C1 segment of cervical spinal cord (tissue), 14 donors: Measurements from ENCODE around the gene ARF6.
A peak's percentile ranks its signal among the peaks of the same experiment; 100 is the strongest.
"Not testable (repeated sequence)": the region's sequence is repeated elsewhere in the genome, so short reads cannot be mapped to it uniquely, and the experiment has no call there.

ENCODE experiments used
- DNase-seq, 14 donors: peaks; one replicate each; lab custom pipeline; 2025; lab: John Stamatoyannopoulos, UW

The ARF6 gene

DNA sequence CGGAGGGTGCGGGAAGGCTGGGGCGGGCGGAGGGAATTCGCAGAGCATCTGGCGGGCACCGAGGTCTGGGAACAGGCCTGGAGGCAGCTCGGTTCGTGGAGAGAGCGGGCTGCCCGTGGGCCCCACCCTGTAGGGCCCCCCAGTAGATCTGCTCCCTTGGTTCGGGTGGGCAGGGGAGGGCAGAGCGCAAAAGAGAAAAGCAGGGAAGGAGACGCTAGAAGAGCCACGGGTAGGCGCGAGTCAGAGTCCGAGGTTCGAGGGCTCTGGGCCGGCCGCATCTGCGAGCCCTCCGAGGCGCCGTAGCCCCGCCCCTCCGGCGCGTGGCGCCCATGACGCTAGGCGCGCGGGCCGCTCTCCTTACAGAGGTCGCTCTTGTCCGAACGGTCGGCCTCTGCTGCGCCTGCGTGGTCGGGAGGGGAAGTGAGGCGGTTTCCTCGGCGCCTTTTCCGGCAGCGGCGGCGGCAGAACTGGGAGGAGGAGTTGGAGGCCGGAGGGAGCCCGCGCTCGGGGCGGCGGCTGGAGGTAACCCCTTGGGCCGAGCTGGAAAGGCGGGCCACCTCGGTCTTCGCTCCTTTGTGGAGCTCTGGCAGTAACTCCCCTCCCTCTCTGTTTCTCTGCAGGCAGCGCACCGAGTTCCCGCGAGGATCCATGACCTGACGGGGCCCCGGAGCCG lies at the start of gene ARF6:
Gene ARF6 (plus strand): TSS at position 447 of the 673 bp plus-strand sequence. CDS start 655 bp downstream, outside the sequence.
- DNase-seq = peak; percentile 85 to 99 (median 96)

DNA sequence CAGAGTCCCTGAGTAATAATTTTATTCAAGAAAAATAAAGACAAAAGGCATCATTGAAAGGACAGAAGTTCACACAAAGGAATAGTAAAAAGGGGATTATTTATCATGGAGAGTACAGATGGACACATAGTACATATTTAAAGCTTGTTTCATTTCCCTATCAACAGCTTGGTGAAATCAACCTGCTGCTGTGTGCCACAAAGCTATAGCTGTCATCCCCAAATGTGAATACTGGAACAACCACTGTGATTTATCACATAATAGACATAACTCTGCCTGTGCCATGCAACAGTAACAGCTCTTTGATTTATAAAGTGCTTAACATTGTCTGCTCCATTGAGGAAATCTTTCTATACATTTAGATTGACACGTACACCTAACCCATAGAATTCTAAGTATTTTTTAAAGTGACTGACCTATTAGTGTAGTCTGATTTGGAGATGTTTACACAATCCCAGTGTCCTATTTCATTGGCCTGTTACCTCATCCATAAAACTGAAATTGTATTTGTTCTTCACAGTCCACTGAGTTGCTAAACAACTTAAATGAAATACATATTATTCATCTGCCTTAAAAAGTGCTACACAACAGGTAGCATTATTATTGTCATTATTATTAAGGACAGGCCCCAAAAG lies 43.6 kb upstream of the ARF6 start:
- no peak for DNase-seq

DNA sequence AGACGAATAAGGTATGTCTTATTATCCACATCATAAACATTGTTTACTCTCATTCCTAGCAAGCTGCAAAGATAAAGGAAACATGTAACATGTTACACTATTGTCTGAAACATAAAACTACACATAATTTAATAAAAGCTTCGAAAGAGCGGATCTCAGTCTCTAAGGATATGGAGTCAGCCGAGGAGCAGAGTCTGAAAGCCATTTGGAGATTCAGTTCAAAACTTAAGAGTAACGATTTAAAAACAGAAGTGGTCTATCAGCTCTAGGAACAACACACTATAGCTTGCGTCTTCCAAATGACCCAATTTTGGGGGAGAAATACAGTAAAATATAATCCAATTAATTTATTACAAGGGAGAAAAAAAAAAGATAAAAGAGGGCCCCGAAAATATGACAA lies 41.1 kb upstream of the ARF6 start:
- no peak for DNase-seq

DNA sequence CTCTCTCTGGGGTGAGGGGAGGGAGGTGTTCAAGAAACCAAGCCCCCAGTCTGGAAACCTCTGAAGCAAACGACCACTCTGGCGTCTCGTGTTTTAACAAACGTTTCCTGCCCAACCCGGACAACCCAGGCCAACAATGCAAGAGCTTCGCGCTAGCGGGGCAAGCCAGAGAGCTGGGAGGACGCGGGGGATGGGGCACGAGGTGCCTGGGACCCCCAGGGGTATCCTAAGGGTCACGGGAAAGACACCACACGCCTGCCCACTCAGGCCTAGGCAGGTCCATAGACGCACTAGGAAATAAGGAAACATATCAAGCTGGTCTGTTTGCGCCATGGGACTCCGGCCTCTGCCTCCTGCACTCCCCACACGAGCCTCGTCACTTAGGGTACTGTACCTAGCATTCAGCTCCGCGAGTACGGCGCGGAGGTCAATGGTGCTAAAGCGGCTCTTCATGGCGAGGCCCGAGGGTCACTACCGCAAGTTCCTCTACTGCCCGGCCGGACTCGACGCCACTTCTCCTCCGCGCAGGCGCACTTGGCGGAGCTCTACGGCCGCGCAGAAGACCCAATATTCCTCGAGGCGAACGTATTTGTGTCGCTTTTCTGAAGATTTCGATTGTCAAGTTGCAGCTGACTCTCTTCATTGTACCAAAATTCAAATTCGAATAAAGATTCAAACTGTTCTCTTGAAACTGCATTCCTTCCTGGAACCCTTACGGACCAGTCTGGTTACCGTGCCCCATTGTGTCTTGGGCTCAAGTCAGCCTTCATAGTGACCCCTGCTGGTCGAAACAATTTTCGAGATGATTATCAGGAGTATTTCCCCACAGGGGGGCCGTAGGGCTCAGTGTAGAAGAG lies 40.4 kb upstream of the ARF6 start, which contains the start of gene NEMF:
Gene NEMF (minus strand): TSS at position 488 of the 857 bp plus-strand sequence. CDS start 35 bp downstream, at position 453.
- DNase-seq = peak; percentile 43 to 100 (median 88)

DNA sequence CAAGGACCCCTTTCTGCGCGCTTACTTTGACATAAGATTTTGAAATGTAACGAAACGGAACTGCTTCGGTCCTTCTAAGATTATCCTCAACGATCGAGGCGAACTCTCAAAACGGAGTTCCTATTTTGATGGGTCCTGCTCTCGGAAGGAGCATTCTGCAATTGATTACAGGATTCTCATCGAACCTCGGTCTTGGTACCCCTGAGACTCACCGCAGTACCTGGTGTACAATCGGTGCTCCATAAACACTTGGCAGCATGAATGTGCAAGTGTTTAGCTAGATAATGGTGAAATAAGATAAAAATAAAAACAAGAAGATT lies 39.8 kb upstream of the ARF6 start:
- DNase-seq = peak in 1 of 14 donors; percentile 29

DNA sequence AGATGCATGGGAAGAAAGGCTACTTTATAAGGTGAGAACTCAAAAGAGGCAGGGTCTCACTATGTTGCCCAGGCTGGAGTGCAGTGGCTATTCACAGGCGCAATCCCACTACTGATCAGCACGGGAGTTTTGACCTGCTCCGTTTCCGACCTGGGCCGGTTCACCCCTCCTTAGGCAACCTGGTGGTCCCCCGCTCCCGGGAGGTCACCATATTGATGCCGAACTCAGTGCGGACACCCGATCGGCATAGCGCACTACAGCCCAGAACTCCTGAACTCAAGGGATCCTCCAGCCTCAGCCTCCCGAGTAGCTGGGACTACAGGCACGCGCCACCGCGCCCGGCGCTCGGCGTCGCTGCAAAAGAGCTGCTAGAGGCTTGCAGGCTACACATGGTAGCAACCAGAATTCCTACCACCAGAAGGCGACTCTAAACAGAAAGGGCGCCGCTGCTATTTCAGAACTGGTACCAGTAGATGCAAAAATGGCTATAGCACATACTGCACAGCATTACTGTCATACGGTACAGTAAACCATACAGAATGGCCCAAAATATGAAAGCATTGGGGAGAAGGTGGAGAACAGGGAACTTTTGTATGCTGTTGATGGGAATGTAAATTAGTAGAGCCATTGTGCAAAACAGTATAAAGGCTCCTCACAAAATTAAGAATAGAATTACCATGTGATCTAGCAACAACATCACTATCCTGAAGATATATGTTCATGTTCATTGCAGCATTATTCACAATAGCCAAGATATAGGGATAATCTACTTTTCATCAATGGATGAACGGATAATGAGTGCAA lies 39.1 kb upstream of the ARF6 start:
- peak in 10 of 14 donors; percentile 7 to 67 (median 24) for DNase-seq

DNA sequence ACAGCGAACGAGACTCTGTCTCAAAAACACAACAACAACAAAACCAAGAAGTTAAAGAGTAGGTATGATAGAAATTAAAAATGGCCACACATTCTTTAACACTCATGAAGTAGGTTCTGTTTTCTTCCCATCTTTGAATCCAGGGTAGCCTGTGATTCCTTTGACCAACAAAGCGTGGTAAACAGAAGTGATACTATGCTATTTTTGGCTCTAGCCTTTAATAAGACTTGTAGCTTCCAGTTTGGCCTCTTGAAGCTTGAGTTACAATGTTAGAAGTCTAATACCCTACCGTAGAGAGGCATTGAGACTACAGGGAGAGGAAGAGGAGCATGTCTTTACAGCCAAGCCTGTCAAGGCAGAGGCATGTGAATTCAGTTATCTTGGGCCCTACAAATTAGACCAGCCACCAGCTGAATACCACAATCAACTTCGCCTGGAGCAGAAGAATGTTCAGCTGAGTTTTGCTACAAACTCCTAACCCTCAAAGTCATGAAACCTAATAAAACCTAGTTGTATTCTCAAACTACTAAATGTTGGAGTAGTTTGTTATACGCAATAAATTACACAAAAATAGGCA lies 35.4 kb upstream of the ARF6 start:
- no peak for DNase-seq

DNA sequence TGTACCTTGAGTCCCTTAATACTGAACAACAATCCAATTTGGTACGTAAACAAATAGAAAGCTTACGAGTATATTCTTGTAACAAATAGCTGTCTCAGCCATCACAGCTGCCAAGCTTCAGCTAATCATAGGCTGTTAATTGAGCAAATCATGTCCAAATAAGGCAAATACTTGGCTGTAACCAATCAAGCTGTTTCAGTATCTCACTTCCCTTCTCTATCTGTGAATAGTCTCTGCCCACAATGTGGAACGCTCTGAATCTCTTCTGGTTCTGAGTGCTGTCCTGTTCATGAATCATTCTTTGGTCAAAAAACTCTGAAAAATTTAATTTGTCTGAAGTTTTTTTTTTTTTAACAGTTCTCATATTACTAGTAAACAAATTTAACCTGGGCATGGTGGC lies 34.5 kb upstream of the ARF6 start:
- no peak for DNase-seq

DNA sequence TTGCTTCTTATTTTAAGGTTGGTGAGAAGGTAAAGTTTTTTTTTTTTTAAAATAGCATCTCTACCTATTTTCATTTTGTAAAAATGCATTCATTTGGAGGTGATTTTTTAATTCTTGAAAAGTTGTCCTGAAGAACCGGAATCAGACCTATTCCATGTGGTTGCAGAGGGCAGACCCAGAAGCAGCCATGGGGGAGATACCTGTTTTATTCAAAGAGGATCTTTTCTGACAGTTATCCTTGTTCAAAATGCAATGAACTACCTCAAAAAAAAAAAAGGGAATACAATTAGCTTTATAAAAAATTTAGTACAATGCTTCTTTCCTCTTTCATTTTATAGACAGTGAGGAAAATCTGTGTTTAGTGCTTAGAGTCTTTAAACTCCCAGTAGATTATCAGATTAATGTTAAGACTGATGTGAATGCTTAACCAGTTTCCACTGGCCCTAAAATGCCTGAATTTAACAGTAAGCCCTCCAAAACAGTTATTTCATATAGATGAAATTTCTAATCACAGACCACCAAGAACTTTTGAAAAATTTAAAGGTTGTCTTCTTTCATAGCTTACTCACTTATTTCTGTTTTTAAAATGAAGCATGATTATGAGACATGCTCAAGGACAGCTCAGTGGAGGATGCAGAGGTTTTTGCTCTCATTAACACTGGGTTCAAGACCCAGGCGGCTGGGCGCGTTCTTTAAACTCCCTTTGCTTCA lies 31.7 kb upstream of the ARF6 start:
- no peak for DNase-seq

DNA sequence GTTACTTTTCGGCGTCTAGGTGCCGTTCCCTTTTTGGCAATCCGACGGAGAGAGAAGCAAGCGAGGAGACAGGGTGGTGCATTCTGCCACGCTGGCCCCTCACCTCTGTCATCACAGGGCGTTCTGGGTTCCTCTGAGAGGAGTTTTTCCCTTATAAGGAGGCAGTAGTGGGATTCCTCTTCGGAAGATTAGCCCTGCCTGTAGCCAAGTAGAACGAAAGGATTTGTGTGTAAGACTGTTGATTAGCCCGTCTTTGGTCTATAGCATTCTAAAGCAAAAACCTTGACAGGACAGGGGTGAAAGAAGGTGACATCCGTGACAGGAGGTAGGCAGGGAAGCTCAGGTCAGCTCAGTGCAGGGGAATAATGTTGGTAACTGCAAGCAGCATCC lies 31.2 kb upstream of the ARF6 start:
- DNase-seq = peak in 10 of 14 donors; percentile 18 to 79 (median 72)

DNA sequence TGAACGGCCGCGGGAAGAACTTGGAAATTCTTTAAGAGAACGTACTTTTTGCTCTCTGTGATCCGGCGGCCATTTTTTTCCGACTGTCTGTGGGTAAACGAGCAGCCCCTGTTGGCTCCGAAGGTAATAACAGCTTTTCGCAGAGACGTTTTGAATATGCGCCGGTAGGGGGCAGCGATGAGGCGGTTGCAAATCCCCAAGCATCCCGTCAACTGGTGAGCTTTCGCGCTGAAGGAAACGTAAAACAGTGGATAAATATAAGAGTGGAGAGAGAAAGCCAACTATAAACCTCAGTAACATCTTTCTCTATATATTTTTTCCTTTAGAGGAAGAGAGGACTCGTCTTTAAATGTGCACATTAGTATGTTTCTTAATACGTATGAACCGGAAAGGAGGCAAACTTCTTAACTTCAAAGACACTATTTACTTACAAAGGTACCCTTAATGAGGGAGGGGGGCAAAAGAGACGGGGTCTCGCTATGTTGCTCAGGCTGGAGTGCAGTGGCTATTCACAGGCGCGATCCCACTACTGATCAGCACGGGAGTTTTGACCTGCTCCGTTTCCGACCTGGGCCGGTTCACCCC lies 30.7 kb upstream of the ARF6 start:
- DNase-seq = peak in 13 of 14 donors; percentile 32 to 86 (median 77)

DNA sequence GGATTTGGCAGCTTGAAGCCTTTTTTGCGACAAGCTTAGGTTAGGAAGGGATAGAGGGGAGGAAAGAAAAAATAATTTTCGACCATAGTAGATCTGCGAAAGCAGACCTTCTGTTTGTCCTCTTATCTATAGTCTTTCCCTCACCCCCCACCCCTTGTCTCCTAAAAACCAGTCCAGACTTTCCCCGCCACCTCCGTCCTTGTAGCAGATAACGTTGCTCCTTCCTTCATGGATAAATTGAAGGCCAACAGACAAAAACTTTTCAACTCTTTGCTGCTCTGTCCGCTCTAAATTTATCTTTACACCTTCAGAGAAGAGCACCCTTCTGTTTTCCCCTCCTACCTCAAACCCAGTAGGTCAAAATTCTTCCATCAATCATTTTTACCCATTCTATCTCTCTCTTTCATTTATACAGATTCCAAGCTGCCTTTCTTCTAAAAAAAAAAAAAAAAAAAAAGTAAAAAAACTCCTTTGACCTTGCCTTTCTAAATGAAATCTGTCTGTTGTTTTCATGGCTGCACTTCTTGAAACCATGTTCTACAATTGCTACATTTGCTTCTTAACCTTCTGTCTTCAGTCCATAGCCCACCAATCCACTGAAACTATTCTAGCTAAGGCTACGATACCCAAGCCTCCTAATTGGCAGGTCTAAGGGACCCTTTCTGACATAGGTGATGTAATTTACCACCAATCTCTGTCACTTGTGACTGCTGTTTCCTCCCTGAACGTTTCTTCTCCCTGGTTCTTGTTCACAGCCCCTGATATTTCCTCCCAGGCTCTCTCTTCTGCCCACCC lies 29.2 kb upstream of the ARF6 start:
- no peak for DNase-seq

DNA sequence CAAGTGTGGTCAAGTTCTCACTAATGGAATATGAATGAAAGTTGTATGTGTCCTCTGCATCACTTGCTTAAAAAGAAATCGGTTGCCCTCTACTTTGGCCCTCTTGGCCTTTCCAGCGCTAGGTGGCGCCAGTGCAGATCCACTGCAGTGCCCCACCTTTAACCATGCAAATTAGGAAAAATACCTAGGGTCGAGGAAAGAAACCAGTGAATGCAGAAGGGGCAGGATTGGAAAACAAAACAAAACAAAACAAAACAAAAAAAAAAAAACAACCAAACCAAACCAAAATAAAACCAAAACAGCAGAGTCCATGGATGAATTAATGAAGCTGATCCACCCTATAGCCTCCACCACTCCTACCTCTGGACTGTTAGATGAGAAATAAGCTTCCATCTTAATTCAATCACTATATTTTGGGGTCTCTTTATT lies 27.4 kb upstream of the ARF6 start:
- DNase-seq = peak in 9 of 14 donors; percentile 5 to 54 (median 24)

DNA sequence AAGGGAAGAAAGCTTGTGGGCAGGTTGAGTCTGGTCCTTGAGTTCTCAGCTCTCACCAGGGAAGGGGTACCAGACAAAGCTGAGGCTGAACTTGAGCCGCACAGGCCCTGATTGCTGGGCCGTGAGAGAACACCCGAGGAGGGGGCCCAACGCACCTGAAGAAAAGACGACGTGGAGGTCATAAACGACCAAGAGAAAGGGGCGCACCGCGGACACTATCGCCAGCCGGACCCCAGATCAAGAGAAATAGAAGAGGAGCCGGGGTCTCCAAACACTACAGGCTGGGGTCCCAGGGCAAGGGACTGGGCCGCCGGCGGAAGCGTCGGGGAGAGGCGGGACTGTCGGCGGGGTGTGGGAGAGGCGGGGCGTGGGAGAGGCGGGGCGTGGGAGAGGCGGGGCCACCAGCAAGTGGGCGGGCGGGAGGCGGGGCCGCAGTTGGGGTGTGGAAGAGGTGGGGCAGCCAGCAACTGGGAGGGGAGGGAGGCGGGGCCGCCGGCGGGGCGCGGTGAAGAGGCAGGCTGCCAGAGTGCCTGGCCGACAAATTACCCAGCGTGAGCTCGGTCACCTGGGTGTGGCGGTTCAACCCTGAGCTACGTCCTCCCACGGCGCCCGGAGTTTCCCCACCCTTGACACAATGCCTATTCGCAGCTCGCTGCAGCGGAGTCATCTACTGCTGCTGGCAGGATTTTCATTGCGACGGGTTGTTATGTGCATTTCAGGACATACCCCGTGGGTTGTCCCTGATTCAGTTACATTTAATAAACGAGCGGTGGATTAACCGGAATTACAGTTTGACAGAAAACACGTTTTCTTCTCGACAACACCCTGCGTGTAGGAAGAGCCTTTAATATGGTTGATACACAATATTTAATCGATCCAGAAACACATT lies 24.8 kb upstream of the ARF6 start:
- peak; percentile 63 to 95 (median 90) for DNase-seq

DNA sequence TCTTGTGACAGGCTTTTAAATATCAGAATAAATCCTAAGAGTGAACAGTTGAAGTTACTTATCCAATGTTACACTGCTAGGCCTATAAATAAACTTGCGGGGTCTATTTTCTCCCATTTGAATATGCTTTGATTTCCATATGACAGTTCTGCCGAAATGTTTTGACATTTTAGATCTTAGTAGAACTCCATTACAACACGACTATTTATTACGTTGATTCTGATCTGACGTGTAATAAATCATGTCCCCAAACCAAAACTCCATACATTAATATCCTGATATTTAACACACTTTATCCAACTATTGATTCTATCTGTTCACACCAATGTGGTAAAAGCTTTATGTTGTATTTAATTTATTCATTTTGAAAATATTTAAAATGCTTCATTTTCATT lies 24.2 kb upstream of the ARF6 start:
- no peak for DNase-seq

DNA sequence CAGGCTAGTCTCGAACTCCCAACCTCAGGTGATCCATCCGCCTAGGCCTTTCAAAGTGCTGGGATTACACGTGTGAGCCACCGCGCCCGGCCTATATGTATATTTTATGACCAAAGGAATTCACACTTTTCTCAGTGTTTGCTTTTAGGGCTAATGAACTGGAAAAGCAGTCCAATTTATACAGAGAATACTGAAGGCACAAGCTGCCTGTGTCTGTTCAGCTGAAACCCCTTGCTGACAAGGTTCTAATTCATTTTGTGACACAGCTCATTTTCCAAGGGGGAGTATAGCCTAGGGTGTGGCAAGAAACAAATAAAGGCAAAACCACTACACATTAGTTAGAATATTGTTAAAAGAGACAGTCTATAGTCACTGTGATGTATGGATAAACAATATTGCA lies 22.0 kb upstream of the ARF6 start:
- no peak for DNase-seq

DNA sequence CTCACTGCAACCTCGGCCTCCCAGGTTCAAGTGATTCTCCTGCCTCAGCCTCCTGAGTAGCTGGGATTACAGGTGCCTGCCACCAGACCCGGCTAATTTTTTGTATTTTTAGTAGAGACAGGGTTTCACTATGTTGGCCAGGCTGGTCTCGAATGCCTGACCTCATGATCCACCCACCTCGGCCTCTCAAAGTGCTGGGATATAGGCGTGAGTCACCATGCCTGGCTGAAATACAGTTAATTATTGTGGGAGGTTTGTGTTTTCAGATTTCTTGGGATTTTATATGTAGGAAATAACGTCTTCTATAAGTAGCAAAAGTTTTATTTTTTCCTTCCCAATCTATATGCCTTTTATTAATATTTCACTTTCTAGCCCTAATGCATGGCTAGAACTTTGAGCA lies 19.3 kb upstream of the ARF6 start:
- not testable (repeated sequence) for DNase-seq

DNA sequence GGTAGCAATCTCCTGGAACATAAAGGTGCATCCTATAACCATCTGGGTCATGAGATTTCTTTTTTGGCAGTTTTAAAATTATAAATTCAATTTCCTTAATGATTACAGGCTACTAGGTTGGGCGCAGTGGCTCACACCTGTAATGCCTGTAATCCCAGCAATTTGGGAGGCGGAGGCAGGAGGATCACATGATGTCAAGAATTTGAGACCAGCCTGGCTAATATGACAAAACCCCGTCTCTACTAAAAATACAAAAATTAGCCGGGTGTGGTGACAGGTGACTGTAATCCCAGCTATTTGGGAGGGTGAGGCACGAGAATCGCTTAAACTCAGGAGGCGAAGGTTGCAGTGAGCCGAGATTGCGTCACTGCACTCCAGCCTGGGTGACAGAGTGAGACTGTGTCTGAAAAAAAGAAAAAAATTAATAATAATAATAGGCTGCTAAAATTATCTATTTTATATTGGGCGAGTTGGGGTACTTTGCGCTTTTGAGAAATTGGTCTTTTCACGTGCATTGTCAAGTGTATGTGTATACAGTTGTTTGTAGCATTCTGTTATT lies 17.2 kb upstream of the ARF6 start:
- no peak for DNase-seq
